HG02973 (cell line): ENCODE results near the gene LDHAL6B.
A peak's percentile ranks its signal among the peaks of the same experiment; 100 is the strongest.
"Not testable (repeated sequence)": the region's sequence is repeated elsewhere in the genome, so short reads cannot be mapped to it uniquely, and the experiment has no call there.

ENCODE experiments used
- ATAC-seq: cut with Tn5 transposase; IDR thresholded peaks from one replicate; pipeline ENCODE4 v1.9.1; 2021; ENCODE audit warnings: moderate library complexity; ENCODE audit not compliant: unreplicated experiment

The LDHAL6B gene

GRCh38 chr15:59206623-59207183 lies at the start of gene LDHAL6B:
Gene LDHAL6B (plus strand): TSS chr15:59206843. CDS start chr15:59206941, 98 bp downstream.
- ATAC-seq: no peak

GRCh38 chr15:59157396-59157795 lies 49.2 kb upstream of the LDHAL6B start:
- no peak for ATAC-seq

GRCh38 chr15:59157840-59158700 lies 48.6 kb upstream of the LDHAL6B start:
- ATAC-seq: no peak

GRCh38 chr15:59158701-59159034 lies 48.0 kb upstream of the LDHAL6B start:
- no peak for ATAC-seq

- ATAC-seq: no peak
These were observed 47.4 kb upstream of the LDHAL6B start for GRCh38 chr15:59159210-59159609.

- no peak for ATAC-seq
These were observed 45.6 kb upstream of the LDHAL6B start for GRCh38 chr15:59160880-59161593.

- not testable (repeated sequence) for ATAC-seq
These were observed 44.6 kb upstream of the LDHAL6B start for GRCh38 chr15:59162080-59162479.

GRCh38 chr15:59165726-59166125 lies 40.9 kb upstream of the LDHAL6B start:
- ATAC-seq: no peak

- no peak for ATAC-seq
These were observed 40.5 kb upstream of the LDHAL6B start for GRCh38 chr15:59166166-59166565.

GRCh38 chr15:59166601-59167265 lies 39.9 kb upstream of the LDHAL6B start:
- ATAC-seq: no peak

- ATAC-seq: no peak
These were observed 38.1 kb upstream of the LDHAL6B start for GRCh38 chr15:59168536-59168935.

- no peak for ATAC-seq
These were observed 37.4 kb upstream of the LDHAL6B start for GRCh38 chr15:59169251-59169708.

- ATAC-seq: no peak
These were observed 36.2 kb upstream of the LDHAL6B start for GRCh38 chr15:59170295-59171066.

GRCh38 chr15:59171067-59171397 lies 35.6 kb upstream of the LDHAL6B start:
- no peak for ATAC-seq

GRCh38 chr15:59172289-59172901 lies 34.2 kb upstream of the LDHAL6B start:
- no peak for ATAC-seq

- no peak for ATAC-seq
These were observed 33.4 kb upstream of the LDHAL6B start for GRCh38 chr15:59173194-59173593.

- no peak for ATAC-seq
These were observed 32.4 kb upstream of the LDHAL6B start for GRCh38 chr15:59174151-59174834.

GRCh38 chr15:59174835-59175831 lies 31.5 kb upstream of the LDHAL6B start:
- peak; percentile 61 for ATAC-seq
